Hepatocyte (in vitro differentiated cells): ENCODE data around the gene STK32B.

Experiments
- EZH2 ChIP-seq: fragments of 200-600 bp; sonication (generic); IDR thresholded peaks from 2 replicates; pipeline ENCODE4 v1.6.1; 2016; ENCODE audit warnings: antibody characterized with exemption, mild to moderate bottlenecking, borderline replicate concordance
- EZH2phosphoT487 ChIP-seq: fragments of 200-600 bp; sonication (generic); IDR thresholded peaks from one replicate; pipeline ENCODE4 v1.6.1; 2018; ENCODE audit warnings: antibody characterized with exemption, mild to moderate bottlenecking, low read depth, moderate library complexity; ENCODE audit not compliant: unreplicated experiment, severe bottlenecking
- TF ChIP-seq, protein P1 (sequence below): fragments of 200-600 bp; sonication (generic); IDR thresholded peaks from 2 replicates; pipeline ENCODE4 v1.5.1; 2016; ENCODE audit warnings: antibody characterized with exemption, mild to moderate bottlenecking; ENCODE audit not compliant: poor library complexity

DNA sequence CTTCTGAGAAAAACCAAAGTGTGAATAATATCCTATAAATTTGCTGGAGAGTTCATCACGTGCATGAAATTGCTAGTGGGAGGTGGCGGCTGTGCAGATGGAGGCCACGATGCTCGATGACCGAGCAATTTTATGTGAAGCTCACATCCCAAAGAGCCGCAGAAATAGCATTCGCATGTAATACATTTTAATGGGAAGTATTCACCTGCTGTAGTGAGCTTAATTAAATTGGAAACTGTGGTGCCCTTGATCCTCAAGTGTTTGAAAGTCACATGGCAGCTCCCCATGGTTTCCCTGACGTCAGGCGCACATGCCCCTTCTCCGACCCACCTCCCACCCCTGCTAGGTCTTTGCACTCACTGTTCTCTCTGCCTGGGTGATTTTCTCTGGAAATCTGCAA is 136.8 kb downstream of the STK32B start:
- TF ChIP-seq, protein P1, sequence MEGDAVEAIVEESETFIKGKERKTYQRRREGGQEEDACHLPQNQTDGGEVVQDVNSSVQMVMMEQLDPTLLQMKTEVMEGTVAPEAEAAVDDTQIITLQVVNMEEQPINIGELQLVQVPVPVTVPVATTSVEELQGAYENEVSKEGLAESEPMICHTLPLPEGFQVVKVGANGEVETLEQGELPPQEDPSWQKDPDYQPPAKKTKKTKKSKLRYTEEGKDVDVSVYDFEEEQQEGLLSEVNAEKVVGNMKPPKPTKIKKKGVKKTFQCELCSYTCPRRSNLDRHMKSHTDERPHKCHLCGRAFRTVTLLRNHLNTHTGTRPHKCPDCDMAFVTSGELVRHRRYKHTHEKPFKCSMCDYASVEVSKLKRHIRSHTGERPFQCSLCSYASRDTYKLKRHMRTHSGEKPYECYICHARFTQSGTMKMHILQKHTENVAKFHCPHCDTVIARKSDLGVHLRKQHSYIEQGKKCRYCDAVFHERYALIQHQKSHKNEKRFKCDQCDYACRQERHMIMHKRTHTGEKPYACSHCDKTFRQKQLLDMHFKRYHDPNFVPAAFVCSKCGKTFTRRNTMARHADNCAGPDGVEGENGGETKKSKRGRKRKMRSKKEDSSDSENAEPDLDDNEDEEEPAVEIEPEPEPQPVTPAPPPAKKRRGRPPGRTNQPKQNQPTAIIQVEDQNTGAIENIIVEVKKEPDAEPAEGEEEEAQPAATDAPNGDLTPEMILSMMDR: no peak
- TF ChIP-seq EZH2 (no peak), EZH2phosphoT487 (no peak)
